Chondrocyte (in vitro differentiated cells): ENCODE results near the gene TCN2. TPM values are rescaled to one million over a fixed set of nuclear protein-coding genes. Genes with fewer than 3 reads are reported as not detected.

Source experiments
- DNase-seq: peaks from one replicate; pipeline ENCODE4 v3.0.0; 2021; ENCODE audit warnings: mixed read lengths, low spot score
- H3K27ac Mint-ChIP-seq: one replicate; pipeline ENCODE4 v1.8.0; 2021; ENCODE audit warnings: mild to moderate bottlenecking, moderate library complexity, mixed read lengths; ENCODE audit not compliant: unreplicated experiment
- H3K27me3 Mint-ChIP-seq: 2 replicates; pipeline ENCODE4 v1.8.0; 2021; ENCODE audit warnings: low read depth, mixed read lengths
- H3K36me3 Mint-ChIP-seq: 2 replicates; pipeline ENCODE4 v1.8.0; 2021; ENCODE audit warnings: low read depth, mixed read lengths
- H3K4me1 Mint-ChIP-seq: 2 replicates; pipeline ENCODE4 v1.8.0; 2021; ENCODE audit warnings: low read depth, mild to moderate bottlenecking, mixed read lengths
- H3K4me3 Mint-ChIP-seq: one replicate; pipeline ENCODE4 v1.8.0; 2021; ENCODE audit warnings: mild to moderate bottlenecking, moderate library complexity, mixed read lengths; ENCODE audit not compliant: unreplicated experiment
- H3K9me3 Mint-ChIP-seq: 2 replicates; pipeline ENCODE4 v1.8.0; 2021; ENCODE audit warnings: low read depth, mixed read lengths
- total RNA-seq: library from RNA; stranded (reverse); gene quantifications from 3 replicates; pipeline ENCODE4 v1.2.1, GENCODE V29; 2021
- TF ChIP-seq, protein P1 (sequence below): fragments of 200-600 bp; sonication (generic); IDR thresholded peaks from 2 replicates; pipeline ENCODE4 v1.5.0; 2021; ENCODE audit warnings: antibody characterized with exemption, mild to moderate bottlenecking, moderate library complexity

The TCN2 gene
- total RNA-seq, 1 donor from 2014 or later = 10.4 TPM

GRCh38 chr22:30568137-30568805 is 38.7 kb upstream of the TCN2 start:
- H3K27ac Mint-ChIP-seq = no peak overlapping the region
- no peak for DNase-seq
- no peaks in the 10 kb centered on the region for H3K9me3 Mint-ChIP-seq
- TF ChIP-seq, protein P1, sequence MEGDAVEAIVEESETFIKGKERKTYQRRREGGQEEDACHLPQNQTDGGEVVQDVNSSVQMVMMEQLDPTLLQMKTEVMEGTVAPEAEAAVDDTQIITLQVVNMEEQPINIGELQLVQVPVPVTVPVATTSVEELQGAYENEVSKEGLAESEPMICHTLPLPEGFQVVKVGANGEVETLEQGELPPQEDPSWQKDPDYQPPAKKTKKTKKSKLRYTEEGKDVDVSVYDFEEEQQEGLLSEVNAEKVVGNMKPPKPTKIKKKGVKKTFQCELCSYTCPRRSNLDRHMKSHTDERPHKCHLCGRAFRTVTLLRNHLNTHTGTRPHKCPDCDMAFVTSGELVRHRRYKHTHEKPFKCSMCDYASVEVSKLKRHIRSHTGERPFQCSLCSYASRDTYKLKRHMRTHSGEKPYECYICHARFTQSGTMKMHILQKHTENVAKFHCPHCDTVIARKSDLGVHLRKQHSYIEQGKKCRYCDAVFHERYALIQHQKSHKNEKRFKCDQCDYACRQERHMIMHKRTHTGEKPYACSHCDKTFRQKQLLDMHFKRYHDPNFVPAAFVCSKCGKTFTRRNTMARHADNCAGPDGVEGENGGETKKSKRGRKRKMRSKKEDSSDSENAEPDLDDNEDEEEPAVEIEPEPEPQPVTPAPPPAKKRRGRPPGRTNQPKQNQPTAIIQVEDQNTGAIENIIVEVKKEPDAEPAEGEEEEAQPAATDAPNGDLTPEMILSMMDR = no peak
- peaks cover under 1% of the 10 kb centered on the region for H3K4me1 Mint-ChIP-seq
- no peak overlapping the region for H3K4me3 Mint-ChIP-seq
- H3K36me3 Mint-ChIP-seq = no peaks in the 10 kb centered on the region
- peaks cover 16% of the 10 kb centered on the region for H3K27me3 Mint-ChIP-seq

DNA sequence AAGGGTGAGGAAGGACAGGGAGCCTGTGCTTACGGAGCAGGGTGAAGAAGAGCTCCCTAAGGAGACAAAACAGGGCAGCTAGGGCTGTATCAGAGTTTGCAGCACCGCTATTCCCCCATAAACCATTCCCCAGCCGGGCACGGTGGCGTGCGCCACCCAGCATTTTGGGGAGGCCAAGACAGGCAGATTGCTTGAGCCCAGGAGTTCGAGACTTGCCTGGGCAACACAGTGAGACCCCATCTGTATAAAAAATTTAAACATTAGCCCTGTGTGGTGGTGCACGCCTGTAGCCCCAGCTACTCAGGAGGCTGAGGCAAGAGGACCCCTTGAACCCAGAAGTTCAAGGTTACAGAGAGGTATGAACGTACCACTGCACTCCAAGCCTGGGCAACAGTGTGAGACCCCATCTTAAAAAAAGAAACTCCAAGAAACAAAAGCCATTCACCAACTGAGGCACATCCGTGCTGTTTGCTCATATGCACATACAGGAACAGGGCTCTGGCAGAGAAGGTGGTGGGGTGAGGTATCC is 37.2 kb upstream of the TCN2 start:
- no peak overlapping the region for H3K4me3 Mint-ChIP-seq
- H3K9me3 Mint-ChIP-seq = no peaks in the 10 kb centered on the region
- TF ChIP-seq, protein P1 = no peak
- no peaks in the 10 kb centered on the region for H3K36me3 Mint-ChIP-seq
- no peak for DNase-seq
- H3K27ac Mint-ChIP-seq = no peak overlapping the region
- H3K27me3 Mint-ChIP-seq = peaks cover 15% of the 10 kb centered on the region
- H3K4me1 Mint-ChIP-seq = peaks cover 9% of the 10 kb centered on the region

DNA sequence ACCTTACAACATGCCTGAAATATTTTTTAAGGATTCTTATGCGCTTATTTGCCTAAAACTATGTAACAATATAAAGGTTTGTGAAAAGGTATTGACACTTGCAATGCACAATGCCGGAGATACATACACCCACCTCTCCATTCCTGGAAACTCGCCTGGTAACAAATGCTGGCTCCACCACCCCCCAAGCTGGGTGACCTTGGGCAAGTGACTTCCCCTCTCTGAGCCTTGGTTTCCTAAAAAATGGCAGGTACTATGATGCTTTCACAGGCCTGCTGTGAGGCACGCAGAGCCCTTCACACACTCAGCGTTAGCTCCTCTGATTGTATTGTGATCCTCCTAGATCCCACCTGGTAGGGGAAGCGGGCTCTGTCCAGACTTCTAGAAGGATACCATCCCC is 34.8 kb upstream of the TCN2 start:
- no peaks in the 10 kb centered on the region for H3K9me3 Mint-ChIP-seq
- TF ChIP-seq, protein P1 = no peak
- no peak overlapping the region for H3K4me3 Mint-ChIP-seq
- peaks cover 12% of the 10 kb centered on the region for H3K36me3 Mint-ChIP-seq
- H3K4me1 Mint-ChIP-seq = peaks cover 18% of the 10 kb centered on the region
- DNase-seq = no peak
- no peak overlapping the region for H3K27ac Mint-ChIP-seq
- peaks cover 7% of the 10 kb centered on the region for H3K27me3 Mint-ChIP-seq

DNA sequence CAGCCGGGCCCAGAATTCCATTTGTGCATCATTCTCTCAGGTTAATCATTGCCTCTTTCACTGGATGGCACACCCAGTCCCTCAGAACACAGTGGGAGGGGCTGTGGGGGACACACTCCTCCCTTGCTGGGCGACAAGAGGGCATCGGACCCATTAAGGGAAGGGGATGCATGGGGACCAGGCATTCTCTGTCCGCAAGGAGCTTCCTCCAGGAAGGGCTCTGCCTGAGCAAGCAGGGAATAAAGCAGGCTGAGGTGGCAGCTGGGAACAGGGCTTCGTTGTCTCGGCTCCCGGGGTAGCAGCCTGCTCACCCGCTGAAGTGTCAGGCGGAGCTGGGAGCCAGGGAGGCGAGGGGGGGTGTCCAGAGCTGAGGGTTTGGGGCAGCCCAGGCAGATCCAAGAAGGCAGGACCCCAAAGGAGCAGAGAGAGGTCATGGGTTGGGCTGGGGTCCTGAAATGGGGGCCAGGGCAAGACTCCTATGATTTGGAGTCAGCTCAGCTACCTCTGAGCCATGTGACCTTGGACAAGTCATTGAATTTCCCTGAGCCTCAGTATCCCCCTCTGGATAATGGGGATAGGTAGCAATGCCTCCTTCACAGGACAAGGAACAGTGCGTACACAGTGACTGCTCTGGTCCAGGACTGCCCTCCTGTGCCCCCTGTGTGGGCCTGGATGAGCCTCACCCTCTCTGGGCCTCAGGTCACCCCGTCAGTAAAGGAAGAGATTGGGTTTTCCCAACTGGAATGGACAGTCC is 34.0 kb upstream of the TCN2 start:
- no peak for DNase-seq
- Mint-ChIP-seq H3K27ac (no peak overlapping the region), H3K9me3 (no peaks in the 10 kb centered on the region), H3K36me3 (peaks cover 17% of the 10 kb centered on the region), H3K4me1 (peaks cover 18% of the 10 kb centered on the region), H3K27me3 (peaks cover 4% of the 10 kb centered on the region), H3K4me3 (no peak overlapping the region)
- TF ChIP-seq, protein P1 = no peak

DNA sequence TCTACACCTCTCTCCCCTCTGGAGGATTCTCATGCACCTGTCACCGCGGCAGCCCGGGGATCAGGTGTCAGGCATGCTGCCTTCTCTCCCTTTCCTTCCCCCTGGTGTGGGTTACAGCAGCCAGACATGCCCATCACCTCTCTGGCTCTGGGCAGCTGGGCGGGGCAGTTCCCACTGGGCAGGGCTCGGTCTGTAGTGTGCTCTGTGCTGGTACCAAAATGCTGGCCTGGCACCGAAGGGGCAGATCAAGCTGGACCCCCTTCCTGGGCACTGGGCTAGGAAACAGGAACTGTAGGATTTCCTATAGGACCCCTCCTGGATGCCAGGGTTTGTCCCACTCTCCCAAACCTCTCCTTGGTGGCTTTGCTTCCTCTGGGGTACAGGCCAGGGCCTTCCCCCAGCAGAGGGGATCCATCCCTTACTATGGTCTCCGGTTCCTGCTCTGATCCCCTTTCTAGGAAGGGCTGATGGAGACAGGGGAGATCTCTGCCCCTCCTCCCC is 33.3 kb upstream of the TCN2 start:
- Mint-ChIP-seq H3K4me3 (no peak overlapping the region), H3K36me3 (peaks cover 19% of the 10 kb centered on the region), H3K9me3 (no peaks in the 10 kb centered on the region), H3K27me3 (peaks cover 4% of the 10 kb centered on the region), H3K27ac (no peak overlapping the region), H3K4me1 (peaks cover 18% of the 10 kb centered on the region)
- no peak for DNase-seq
- TF ChIP-seq, protein P1 = no peak
